NT2/D1 (cell line): Measurements from ENCODE around the gene TMSB10.

ENCODE experiments used
- DNase-seq: peaks from one replicate; pipeline ENCODE4 v3.0.0-alpha.2; 2011; ENCODE audit warnings: low read depth, low spot score
- H3K27me3 ChIP-seq: 2 replicates; pipeline ENCODE4 v1.6.0; 2011; ENCODE audit warnings: mild to moderate bottlenecking; ENCODE audit not compliant: insufficient read length, insufficient read depth
- H3K36me3 ChIP-seq: 2 replicates; pipeline ENCODE4 v1.6.1; 2011; ENCODE audit warnings: mild to moderate bottlenecking, low read length, mixed read lengths; ENCODE audit not compliant: insufficient read depth, insufficient read length
- H3K4me1 ChIP-seq: 2 replicates; pipeline ENCODE4 v1.5.1; 2011; ENCODE audit not compliant: insufficient read depth, insufficient read length
- H3K4me3 ChIP-seq: 2 replicates; pipeline ENCODE4 v1.5.1; 2011; ENCODE audit warnings: low read depth; ENCODE audit not compliant: insufficient read length
- H3K9ac ChIP-seq: 2 replicates; pipeline ENCODE4 v1.6.0; 2011; ENCODE audit warnings: low read depth; ENCODE audit not compliant: insufficient read length
- H3K9me3 ChIP-seq: 2 replicates; pipeline ENCODE4 v1.5.1; 2011; ENCODE audit warnings: mild to moderate bottlenecking, low read length; ENCODE audit not compliant: insufficient read depth
- SUZ12 ChIP-seq: IDR thresholded peaks from 2 replicates; pipeline ENCODE4 v1.6.1; 2011; ENCODE audit not compliant: insufficient read length, insufficient read depth; ENCODE audit errors: extremely low read depth
- YY1 ChIP-seq: IDR thresholded peaks from 2 replicates; pipeline ENCODE4 v1.6.1; 2011; ENCODE audit not compliant: insufficient read length, insufficient read depth
- ZNF274 ChIP-seq: IDR thresholded peaks from 2 replicates; pipeline ENCODE4 v1.6.1; 2011; ENCODE audit warnings: mild to moderate bottlenecking, low read depth, low read length

TMSB10 gene

GRCh38 chr2:84882414-84882738, 23.1 kb upstream of the TMSB10 start:
- Histone ChIP-seq H3K36me3 (no peaks in the 10 kb centered on the region), H3K9me3 (no peaks in the 10 kb centered on the region), H3K9ac (no peak overlapping the region), H3K4me1 (peaks cover 2% of the 10 kb centered on the region), H3K4me3 (no peak overlapping the region), H3K27me3 (peaks cover 75% of the 10 kb centered on the region)
- no peak for TF ChIP-seq YY1
- no peak for TF ChIP-seq ZNF274
- no peak for TF ChIP-seq SUZ12
- no peak for DNase-seq

- no peaks in the 10 kb centered on the region for H3K9me3 ChIP-seq
- H3K4me1 ChIP-seq = peaks cover 2% of the 10 kb centered on the region
- H3K27me3 ChIP-seq = peaks cover 69% of the 10 kb centered on the region
- TF ChIP-seq YY1 (no peak), ZNF274 (no peak), SUZ12 (no peak)
- no peak overlapping the region for H3K9ac ChIP-seq
- DNase-seq = no peak
- no peak overlapping the region for H3K4me3 ChIP-seq
- H3K36me3 ChIP-seq = no peaks in the 10 kb centered on the region
Observed at GRCh38 chr2:84882775-84883550, 22.5 kb upstream of the TMSB10 start.

GRCh38 chr2:84884449-84884848, 21.0 kb upstream of the TMSB10 start:
- peaks cover 2% of the 10 kb centered on the region for H3K4me1 ChIP-seq
- H3K36me3 ChIP-seq = no peaks in the 10 kb centered on the region
- H3K27me3 ChIP-seq = peaks cover 54% of the 10 kb centered on the region
- no peak for DNase-seq
- no peak for TF ChIP-seq YY1
- no peak for TF ChIP-seq ZNF274
- no peak for TF ChIP-seq SUZ12
- H3K4me3 ChIP-seq = no peak overlapping the region
- H3K9ac ChIP-seq = no peak overlapping the region
- H3K9me3 ChIP-seq = no peaks in the 10 kb centered on the region

GRCh38 chr2:84885111-84885510, 20.3 kb upstream of the TMSB10 start:
- H3K4me3 ChIP-seq = no peak overlapping the region
- H3K36me3 ChIP-seq = no peaks in the 10 kb centered on the region
- no peaks in the 10 kb centered on the region for H3K9me3 ChIP-seq
- no peak overlapping the region for H3K9ac ChIP-seq
- no peak for TF ChIP-seq SUZ12
- TF ChIP-seq YY1 = no peak
- no peak for TF ChIP-seq ZNF274
- peaks cover 1% of the 10 kb centered on the region for H3K4me1 ChIP-seq
- DNase-seq = no peak
- H3K27me3 ChIP-seq = peaks cover 49% of the 10 kb centered on the region

GRCh38 chr2:84886791-84887190, 18.7 kb upstream of the TMSB10 start:
- no peak for DNase-seq

GRCh38 chr2:84888401-84889276, 16.8 kb upstream of the TMSB10 start:
- Histone ChIP-seq H3K27me3 (peaks cover 18% of the 10 kb centered on the region), H3K4me1 (no peaks in the 10 kb centered on the region), H3K36me3 (no peaks in the 10 kb centered on the region), H3K9ac (no peak overlapping the region), H3K4me3 (no peak overlapping the region), H3K9me3 (no peaks in the 10 kb centered on the region)
- no peak for DNase-seq
- TF ChIP-seq ZNF274 = no peak
- no peak for TF ChIP-seq SUZ12
- TF ChIP-seq YY1 = no peak

More at GRCh38 chr2:84886791-84887190, 18.7 kb upstream of the TMSB10 start:
- Histone ChIP-seq H3K27me3 (peaks cover 32% of the 10 kb centered on the region), H3K9me3 (no peaks in the 10 kb centered on the region), H3K36me3 (no peaks in the 10 kb centered on the region), H3K4me1 (no peaks in the 10 kb centered on the region), H3K4me3 (no peak overlapping the region), H3K9ac (no peak overlapping the region)
- no peak for TF ChIP-seq ZNF274
- TF ChIP-seq SUZ12 = no peak

- Histone ChIP-seq H3K36me3 (no peaks in the 10 kb centered on the region), H3K9me3 (no peaks in the 10 kb centered on the region), H3K27me3 (peaks cover 11% of the 10 kb centered on the region), H3K4me3 (no peak overlapping the region), H3K9ac (no peak overlapping the region), H3K4me1 (no peaks in the 10 kb centered on the region)
- TF ChIP-seq YY1 (no peak), ZNF274 (no peak), SUZ12 (no peak)
- DNase-seq = no peak
Observed at GRCh38 chr2:84889332-84889731, 16.1 kb upstream of the TMSB10 start.
